Subcutaneous adipose tissue (tissue), 4 donors: Measurements from ENCODE around the gene DZIP1L. TPM values are rescaled to one million over a fixed set of nuclear protein-coding genes. Genes with fewer than 3 reads are reported as not detected.

ENCODE experiments used
- total RNA-seq, 4 donors: library from RNA; depleted of rRNA; stranded (reverse); fragments of >200 nt; gene quantifications; one replicate each; pipeline ENCODE4 v1.1.0, GENCODE V29; 2016
- TF ChIP-seq, protein P1 (sequence below): fragments of 450-650 bp; IDR thresholded peaks from one replicate; pipeline ENCODE4 v1.5.1; 2016; ENCODE audit warnings: low read depth, mild to moderate bottlenecking, control low read depth, antibody characterized with exemption, moderate library complexity

The DZIP1L gene
- total RNA-seq, 4 donors from 2014 or later = 11.9 to 33.3 (median 19.3) TPM

DNA sequence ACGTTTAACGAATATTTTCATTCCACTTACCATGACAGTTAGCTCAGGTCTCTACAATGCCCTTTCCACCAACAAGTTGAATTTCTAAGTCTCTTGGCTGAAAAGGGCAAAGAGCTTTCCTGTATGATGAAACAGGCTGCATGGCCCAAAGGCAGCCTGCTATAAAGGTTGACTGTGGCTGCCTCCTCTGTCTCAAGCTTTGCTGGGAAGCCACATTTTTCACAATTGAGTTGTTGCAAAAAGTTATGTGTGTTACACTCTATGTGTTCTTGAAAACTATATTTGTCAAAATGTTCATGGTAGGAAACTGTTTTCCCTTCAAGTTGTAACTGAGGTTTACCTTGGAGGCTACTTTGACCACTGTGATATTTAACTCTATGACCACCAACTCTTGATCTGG, 49.5 kb downstream of the DZIP1L start:
- TF ChIP-seq, protein P1, sequence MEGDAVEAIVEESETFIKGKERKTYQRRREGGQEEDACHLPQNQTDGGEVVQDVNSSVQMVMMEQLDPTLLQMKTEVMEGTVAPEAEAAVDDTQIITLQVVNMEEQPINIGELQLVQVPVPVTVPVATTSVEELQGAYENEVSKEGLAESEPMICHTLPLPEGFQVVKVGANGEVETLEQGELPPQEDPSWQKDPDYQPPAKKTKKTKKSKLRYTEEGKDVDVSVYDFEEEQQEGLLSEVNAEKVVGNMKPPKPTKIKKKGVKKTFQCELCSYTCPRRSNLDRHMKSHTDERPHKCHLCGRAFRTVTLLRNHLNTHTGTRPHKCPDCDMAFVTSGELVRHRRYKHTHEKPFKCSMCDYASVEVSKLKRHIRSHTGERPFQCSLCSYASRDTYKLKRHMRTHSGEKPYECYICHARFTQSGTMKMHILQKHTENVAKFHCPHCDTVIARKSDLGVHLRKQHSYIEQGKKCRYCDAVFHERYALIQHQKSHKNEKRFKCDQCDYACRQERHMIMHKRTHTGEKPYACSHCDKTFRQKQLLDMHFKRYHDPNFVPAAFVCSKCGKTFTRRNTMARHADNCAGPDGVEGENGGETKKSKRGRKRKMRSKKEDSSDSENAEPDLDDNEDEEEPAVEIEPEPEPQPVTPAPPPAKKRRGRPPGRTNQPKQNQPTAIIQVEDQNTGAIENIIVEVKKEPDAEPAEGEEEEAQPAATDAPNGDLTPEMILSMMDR = no peak

DNA sequence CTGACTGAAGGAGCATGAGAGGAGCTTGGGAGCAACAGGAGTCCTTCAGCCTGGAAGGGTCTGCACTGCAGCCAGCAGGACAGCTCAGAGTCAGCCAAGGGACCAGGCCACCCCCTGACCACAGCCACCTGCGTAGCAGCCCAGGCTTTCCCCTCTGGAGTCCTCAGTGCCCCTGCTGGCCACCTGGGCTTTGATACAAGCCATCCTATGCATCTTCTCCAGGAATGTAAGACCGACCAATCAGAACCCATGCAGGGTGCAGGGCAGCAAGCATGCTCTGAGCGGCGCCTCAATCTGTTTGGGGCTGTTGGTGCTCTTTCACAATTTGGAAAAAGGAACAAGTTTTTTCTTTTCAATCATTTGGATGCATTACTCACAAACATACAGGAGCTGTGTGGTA, 52.0 kb downstream of the DZIP1L start:
- TF ChIP-seq, protein P1 = no peak

DNA sequence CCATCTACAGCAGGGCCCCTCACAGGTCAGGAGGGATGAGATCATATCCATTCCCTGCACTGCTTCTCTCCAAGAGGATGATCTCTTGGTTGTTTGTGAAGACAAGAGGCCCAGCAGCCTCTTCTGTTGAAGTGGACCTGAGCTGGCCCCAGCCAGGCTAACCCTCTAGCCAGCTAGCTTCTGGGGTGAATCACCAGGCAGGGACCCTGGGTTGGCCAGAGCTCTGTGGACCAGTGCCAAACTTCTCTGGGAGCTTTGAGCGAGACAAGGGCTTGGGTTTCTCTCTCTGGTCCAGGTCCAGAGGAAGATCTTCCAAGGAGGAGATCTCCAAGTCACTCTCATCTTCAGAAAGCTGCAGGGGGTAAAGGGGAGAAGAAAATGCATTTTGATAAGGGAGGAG, 52.8 kb downstream of the DZIP1L start:
- TF ChIP-seq, protein P1 = no peak

DNA sequence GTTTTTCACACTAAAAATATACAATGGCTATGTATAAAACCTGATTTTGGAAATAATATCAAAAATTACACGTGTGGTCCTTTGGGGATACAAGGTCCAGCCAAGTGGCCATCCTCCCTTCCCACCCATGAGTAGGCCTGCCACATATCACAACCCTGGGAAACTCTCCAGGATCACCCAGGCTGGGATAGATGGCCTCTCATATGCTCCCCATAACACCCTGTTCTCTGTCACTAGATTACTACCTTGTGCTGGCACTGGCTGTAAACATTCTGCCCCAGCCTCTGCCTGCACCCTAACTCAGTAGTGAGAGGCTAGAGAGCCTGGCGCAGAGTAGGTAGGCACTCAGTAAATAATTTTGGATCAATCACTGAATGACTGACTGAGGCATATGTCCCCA, 53.4 kb downstream of the DZIP1L start:
- TF ChIP-seq, protein P1 = no peak

DNA sequence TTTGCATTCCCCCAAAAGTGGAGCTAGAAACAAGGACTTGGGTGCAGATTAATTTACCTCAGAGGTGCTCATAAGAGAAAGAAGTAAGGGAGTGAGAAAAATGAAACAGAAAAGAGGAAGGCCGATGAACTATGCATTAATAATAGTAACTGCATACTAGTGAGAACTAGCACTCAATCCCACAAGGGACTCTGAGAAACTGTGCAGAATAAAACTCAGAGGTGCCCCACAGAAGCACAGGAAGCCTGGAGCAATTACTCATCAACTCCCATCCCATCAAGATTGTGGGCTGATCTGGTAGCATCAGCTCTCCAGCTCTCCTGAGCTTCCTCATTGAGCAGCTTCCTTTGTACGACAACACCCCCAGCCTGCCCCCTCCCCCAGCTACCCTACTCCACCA, 54.6 kb downstream of the DZIP1L start:
- TF ChIP-seq, protein P1 = no peak

DNA sequence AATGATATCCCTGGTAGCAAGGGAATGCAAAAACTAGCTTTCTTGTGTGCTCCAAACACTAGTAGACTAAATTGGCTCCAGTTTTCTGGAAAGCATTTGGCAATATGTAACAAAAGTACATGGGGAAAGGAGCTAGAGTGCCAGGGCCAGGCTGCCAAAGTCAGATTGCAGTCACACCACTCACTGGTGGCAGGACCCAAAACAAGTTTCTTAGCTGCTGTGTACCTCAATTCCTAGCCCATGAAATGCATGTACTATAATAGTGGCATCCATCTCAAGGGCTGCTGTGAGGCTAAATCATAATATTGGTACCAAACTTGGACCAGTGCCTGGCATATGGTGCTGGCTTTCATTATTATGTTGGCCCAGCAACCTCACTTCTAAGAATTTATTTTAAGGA, 56.1 kb downstream of the DZIP1L start:
- TF ChIP-seq, protein P1 = no peak

DNA sequence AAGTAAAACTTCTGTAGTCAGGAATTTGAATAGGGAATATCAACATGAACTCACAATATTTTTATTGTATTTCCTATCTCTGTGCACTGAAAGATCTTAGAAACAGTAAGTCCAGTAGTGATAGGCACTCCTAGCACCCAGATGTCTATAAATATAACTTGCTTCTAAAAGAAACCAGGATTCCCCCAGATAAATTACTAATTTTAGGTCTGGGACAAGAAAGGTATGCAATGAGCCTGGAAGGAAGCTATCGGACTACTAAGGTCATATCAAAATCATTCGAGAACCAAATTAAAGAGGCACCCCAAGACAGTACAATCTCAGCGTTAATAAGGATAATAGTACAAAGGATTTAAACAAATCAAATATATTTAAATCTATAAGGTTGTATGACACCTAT, 58.0 kb downstream of the DZIP1L start:
- TF ChIP-seq, protein P1 = no peak
